Cerebellar cortex (tissue), 1 donor: ENCODE measurements around the gene KRT14.
"Not testable (repeated sequence)": the region's sequence is repeated elsewhere in the genome, so short reads cannot be mapped to it uniquely, and the experiment has no call there.

ENCODE experiments used
- DNase-seq: peaks from one replicate; pipeline ENCODE4 v3.0.0-alpha.2; 2015; ENCODE audit warnings: low spot score

KRT14 gene

DNA sequence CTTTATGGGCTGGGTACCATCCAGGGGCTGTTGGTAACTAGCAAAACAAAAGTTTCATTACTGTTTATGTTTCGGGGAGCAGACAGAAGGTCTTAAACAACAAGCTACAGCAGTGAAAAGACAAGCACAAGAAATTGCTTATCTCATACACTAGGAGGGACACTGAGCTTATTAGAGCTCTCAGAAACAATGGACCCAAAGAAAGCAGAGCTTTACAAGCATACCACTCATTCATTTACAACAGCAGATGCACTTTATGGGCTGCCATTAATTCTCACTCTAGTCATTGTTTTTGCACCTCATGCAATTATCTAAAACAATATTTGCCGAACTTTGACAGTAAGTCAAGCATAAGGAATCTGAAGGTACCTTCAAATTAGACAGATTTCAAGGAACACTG, 15.8 kb upstream of the KRT14 start:
- DNase-seq = no peak

- DNase-seq = no peak
These were observed 13.6 kb upstream of the KRT14 start for GRCh38 chr17:41600318-41600717.

DNA sequence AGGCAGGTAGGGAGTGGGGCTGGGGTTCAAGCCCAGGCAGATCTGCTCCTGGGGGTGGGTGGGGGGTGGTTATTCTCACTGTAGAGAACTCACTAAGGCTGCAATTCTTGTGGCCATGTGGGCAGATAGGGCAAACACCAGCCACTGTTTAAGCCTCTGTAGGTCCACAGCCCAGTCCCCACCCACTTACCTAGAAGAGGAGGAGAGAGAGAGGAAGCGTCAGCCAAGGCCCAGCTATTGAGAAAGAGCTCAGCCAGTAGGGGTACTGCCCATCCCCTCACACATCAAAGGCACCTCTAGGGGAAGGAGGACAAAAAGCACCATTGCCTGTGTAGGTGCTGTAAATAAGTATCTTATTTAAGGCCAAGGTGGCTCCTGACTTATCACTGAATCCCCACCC, 13.0 kb upstream of the KRT14 start:
- DNase-seq = no peak

- DNase-seq = no peak
These were observed 8.9 kb upstream of the KRT14 start for GRCh38 chr17:41595585-41595984.

GRCh38 chr17:41594363-41594915, 7.7 kb upstream of the KRT14 start:
- no peak for DNase-seq

- DNase-seq = no peak
These were observed 6.7 kb upstream of the KRT14 start for GRCh38 chr17:41593306-41593981.

GRCh38 chr17:41592601-41593305, 6.1 kb upstream of the KRT14 start:
- DNase-seq = no peak

DNA sequence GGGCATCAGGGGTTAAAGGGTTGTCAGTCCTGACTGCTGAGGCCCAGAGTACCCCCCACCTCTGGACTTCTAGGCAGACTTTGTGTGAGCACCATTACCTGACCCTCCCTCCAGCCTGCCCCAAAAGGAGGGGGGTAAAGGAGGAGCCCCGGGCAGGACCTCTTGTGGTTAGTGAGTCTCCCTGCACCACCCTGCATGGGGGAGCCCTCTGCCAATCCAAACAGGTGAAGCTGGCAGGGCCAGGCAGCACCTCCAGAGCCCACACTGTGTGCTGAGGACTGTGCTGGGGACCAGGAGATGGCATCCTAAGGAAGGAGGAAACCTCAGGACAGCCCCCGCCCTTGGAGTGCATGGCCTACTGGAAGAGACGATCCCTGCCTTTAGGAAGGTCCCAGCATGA, 2.6 kb upstream of the KRT14 start:
- DNase-seq = no peak

DNA sequence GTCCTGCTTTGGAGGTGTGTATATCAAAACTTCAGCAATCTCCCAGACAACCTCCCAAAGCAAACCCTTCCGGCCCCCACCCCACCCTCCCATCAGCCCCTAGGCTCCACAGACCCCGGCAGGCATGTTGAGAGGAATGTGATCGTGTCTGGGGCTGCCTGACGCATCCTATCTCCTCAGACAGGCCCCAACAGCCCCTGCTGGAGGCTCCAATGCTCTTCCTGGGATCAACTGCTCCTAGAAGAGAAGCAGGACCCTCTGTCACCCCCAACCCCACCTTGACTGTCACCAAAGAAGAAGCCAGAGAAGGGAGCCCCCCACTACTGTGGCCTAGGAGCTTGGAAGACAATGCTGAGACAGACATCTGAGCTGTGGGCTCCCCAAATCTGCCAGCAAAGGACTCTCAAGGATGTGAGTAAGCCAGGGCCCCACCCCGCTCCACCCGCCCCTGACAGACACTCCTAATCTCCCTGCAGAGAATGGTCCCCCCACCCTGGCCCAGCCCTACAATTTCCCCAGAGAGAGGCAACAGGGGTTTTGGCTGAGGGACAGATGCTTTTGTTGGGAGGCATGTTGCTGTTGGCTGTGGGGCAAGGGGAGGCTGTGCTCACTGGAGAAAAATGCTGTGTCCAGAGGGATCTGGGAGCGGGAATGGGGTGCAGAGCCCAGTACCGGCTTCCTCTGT, 1.6 kb upstream of the KRT14 start:
- no peak for DNase-seq

- no peak for DNase-seq
These were observed 1.2 kb downstream of the KRT14 start for GRCh38 chr17:41585301-41586056.

DNA sequence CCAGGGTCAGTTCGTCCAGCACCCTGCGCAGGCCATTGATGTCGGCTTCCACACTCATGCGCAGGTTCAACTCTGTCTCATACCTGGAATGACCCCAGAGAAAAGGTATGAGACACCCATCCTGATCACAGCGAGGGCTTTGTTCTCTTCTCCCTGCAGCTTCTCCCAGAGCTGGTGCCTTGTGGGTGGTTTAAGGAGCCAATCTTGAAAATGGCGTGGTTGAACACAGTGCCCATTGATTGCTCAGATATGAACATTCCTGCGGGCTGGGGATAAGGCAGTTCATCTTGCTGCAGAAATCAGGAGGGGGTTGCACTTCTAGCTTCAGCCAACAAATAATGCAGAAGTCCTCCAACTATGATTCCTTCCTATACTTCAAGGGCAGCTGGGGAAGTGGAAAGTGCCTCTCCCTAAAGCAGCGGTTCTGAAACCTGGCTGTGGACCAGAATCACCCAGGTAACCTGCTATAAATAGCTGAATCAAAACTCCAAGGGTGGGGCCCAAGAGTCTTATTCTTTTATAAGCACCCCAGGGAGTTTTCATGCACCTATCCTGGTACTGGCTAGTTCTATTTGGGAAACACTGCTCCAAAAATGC, 2.3 kb downstream of the KRT14 start:
- not testable (repeated sequence) for DNase-seq

DNA sequence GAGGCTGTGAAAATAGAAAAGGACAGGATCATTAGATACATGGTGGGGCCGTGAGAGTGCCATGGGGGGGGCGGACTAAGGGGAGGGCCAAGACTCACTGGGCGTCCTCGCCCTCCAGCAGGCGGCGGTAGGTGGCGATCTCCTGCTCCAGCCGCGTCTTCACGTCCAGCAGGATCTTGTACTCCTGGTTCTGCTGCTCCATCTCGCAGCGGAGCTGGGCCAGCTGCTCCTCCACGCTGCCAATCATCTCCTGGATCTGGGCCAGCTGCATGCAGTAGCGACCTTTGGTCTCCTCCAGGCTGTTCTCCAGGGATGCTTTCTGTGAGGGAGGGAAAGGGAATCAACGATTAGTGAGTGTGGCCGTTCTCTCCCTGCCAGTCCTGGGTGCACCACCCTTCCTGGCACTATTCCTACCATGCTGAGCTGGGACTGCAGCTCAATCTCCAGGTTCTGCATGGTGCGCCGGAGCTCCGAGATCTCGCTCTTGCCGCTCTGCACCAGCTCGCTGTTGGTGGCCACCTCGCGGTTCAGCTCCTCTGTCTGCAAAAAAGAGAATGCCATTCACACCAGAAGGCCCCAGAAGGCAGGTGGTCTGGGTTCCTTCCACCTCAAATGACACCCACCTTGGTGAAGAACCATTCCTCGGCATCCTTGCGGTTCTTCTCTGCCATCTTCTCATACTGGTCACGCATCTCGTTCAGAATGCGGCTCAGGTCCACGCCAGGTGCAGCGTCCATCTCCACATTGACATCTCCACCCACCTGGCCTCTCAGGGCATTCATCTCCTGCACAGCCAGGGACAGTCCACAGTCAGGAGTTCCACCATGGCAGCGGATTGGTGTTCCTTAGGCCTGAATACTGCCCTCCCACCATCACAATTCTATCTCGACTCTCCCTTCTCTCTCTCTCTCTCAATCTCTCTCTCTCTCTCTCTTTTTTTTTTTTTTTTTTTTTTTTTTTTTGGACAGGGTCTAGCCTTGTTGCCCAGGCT, 3.3 kb downstream of the KRT14 start:
- no peak for DNase-seq

DNA sequence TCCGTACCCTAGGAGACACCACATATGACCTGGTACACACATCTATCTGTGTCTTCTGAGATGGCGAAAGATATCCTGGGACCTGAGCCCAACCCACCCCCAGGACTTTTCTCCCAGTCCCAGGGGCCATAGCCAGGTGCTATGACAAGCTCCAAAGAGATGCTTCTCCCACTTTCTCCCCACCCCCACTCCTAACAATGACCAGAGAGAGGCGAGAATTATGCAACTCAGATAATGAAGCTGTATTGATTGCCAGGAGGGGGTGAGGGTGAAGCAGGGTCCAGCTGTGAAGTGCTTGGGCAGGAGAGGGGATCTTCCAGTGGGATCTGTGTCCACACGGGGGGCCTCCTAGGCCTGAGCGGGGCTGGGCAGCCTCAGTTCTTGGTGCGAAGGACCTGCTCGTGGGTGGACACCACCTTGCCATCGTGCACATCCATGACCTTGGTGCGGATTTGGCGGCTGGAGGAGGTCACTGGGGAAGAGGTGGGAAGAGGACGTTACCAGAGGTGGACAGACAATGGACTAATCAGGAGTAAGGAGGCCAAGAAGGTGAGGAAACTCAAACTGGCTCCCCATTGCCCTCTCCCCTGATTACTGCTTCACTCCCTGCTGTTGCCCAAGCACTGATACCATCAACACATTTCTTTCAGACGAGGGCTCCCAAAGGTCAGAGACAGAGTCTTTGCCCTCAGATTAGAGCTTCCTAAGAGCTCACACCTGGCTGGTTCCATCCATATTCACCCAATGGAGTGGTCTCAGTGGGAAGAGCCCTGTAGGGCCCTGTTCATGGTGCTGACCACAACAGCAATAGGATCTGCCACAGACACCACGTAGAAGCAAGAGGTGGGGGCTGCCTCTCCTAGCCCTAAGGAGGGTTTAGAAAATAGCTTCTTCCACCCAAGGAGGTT, 4.4 kb downstream of the KRT14 start:
- DNase-seq = not testable (repeated sequence)

DNA sequence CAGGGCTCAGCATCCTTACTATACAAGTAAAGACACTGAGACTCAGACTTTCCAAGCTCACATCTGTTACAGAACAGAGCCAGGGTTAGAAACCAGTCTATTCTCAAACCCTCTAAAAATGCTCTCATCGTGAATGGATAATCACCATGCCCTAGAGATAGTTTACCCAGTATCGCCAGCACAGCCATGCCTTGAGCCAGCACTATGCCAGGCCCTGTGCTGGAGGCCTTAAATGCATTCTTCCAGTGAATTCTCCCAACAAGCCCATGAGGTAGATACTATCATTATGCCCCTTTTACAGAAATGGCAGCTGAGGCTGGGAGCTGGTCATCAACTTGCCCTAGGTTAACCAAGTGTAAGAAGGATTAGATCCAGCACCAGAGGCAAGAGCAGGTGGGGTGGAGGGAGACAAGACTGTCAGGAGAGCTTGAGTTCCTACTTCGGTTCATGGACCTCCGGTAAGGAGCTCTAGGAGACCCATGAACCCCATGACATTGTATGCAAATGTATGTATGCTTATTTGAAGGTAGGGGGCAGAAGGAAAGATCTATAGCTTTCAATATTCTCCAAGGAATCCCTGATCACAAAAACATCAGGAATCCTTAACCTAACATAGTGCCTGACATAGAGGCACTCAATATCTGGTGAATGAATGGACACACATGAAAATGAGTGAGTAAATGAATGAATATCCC, 5.2 kb downstream of the KRT14 start:
- DNase-seq = no peak

GRCh38 chr17:41580687-41581365, 5.9 kb downstream of the KRT14 start:
- no peak for DNase-seq

GRCh38 chr17:41580244-41580575, 6.5 kb downstream of the KRT14 start:
- no peak for DNase-seq

GRCh38 chr17:41579484-41580243, 7.0 kb downstream of the KRT14 start:
- peak; percentile 69 for DNase-seq

GRCh38 chr17:41578971-41579370, 7.7 kb downstream of the KRT14 start:
- no peak for DNase-seq
